Measurements from ENCODE around the gene ABL1. TPM values are rescaled to one million over a fixed set of nuclear protein-coding genes. Genes with fewer than 3 reads are reported as not detected.

ABL1 gene
- polyA plus RNA-seq, 1 donor, result 72.6 TPM

DNA sequence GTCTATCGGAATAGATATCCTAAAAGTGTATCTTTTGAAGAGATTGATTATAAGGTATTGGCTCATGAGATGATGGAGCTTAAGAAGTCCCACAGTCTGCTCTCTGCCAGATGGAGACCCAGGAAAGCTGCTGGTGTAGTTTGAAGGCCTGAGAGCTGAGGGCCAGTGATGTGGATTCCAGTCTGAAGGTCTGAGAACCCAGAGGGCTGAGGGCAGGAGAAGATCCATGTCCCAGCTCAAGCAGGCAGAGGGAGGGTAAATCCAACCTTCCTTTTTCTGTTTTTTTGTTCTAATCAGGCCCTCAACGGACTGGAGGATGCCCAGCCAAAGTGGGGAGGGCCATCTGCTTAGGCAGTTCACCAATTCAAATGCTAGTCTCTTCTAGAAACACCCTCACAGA is 11.0 kb upstream of the ABL1 start:
- no peak for DNase-seq

GRCh38 chr9:130824643-130825350 is 10.3 kb upstream of the ABL1 start:
- peak; percentile 92 for DNase-seq

DNA sequence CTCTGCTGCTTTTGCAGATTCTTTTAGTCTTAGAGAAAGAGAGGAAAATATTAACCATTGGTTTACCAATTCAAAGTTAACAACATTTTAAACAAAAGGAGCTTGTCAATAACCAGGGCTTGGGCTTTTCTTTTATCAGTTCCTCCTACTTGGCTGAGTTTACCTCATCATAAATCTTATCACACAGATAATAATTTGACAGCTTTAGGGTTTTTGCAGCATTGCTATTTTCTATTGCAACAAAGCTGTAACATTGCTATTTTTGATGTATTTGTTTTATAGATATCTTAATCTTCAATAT is 9.8 kb upstream of the ABL1 start:
- no peak for DNase-seq

- no peak for DNase-seq
Measured at GRCh38 chr9:130825809-130826208, 9.2 kb upstream of the ABL1 start.

DNA sequence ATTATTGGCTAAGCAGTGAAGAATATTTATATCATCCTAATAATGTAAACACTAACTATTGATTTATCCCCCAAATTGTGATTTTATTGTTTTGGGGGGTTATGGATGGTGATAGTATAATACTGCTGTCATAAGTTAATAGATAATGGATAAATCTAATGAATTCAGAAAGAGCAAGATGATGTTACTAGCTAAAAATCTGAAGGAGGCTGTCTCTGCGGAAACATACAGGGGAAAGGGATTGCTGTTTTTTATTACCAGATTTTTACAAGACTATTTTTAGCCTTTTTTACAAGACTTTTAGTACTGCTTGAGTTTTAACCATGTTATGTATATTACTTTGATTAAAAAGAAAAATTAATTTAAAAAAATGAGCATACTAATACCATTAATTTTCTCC is 5.3 kb upstream of the ABL1 start:
- no peak for DNase-seq

- no peak for DNase-seq
Measured at GRCh38 chr9:130830231-130830760, 4.8 kb upstream of the ABL1 start.

GRCh38 chr9:130831077-130831476 is 4.0 kb upstream of the ABL1 start:
- DNase-seq, result no peak

DNA sequence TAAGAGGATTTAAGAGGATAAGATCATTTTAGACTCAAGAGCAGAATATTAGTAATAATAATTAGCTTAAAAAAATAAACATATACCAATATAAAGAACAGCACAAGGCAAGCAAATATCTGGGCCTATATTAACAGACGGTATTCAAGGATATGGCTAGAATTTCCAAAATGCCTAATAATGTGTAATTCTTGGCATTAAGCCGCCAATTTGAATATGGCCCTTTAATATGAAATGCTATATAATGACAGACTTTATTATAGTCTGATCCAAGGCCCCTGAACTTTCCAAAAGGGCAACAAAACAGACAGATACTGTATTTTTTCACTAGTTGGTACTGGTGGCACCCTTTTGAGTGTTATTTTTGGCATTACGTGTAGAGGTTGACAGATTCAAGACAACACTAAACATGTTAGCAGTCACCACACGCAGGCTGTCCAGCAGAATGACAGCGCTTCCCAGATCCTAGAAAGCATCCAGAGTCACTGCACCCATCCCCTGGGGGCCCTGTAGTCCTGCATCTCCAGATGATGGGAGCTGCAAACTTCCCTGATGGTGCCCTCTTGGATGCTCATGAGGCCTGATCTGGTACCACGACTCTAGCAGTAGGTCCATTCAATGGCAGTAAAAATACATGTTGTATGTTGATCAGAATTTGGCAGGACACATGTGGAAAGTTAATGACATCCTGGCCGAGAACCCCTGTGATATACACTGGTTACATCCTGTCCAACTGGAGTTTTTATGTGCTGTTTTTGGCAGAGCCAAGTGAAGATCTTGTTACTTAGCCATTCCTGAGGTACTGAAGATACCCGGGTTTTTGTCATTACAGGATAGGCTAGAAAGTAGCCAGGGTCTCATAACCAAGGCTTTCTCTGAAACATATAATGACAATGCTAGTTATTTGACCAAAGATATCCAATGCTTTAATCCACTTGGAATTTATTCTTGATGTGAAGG is 1.7 kb upstream of the ABL1 start:
- DNase-seq, result no peak

GRCh38 chr9:130835441-130836298 is 616 bp downstream of the ABL1 start:
- DNase-seq, result no peak

DNA sequence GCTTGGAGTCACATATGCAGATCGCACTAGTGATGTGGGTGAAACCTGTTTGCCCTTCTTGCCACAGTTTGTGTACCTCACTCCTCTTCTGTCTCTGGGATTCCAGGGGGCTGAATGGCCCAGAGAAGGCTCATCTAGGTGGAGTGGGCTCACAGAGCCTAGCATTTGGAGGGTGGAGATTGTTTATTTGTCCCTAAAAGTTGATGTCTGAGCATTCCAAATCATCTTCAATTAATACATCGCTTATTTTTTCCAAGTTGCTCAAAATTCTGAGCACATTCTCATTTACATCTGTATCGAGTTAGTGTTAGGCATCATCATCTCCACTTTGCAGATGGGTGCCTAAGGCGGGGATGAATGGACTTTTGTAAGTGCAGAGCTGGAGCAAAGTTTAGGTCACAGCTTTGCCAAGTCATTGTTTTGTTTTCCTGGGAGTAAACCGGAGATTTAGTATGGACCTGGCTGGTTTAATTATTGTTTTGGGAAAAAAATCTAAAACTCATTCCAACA is 2.0 kb downstream of the ABL1 start:
- DNase-seq, result no peak

DNA sequence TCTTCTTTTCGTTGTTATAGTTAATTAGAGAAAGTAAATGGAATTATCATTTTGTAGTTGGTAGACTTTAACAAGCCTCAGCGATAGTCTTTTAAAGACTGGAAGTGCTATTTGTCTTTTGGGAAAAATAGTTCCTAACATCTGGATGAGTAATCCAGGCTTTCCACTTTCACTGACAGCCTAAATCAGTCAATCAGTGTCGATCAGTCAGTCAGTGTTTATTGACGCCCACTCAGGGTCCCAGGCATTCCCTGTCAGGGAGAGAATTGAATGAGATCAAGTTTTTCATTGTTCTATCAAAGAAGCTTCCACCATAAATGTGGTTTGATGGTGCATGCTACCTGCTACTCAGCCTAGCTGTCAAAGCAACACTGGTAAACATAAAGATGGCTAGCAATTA is 2.6 kb downstream of the ABL1 start:
- no peak for DNase-seq

DNA sequence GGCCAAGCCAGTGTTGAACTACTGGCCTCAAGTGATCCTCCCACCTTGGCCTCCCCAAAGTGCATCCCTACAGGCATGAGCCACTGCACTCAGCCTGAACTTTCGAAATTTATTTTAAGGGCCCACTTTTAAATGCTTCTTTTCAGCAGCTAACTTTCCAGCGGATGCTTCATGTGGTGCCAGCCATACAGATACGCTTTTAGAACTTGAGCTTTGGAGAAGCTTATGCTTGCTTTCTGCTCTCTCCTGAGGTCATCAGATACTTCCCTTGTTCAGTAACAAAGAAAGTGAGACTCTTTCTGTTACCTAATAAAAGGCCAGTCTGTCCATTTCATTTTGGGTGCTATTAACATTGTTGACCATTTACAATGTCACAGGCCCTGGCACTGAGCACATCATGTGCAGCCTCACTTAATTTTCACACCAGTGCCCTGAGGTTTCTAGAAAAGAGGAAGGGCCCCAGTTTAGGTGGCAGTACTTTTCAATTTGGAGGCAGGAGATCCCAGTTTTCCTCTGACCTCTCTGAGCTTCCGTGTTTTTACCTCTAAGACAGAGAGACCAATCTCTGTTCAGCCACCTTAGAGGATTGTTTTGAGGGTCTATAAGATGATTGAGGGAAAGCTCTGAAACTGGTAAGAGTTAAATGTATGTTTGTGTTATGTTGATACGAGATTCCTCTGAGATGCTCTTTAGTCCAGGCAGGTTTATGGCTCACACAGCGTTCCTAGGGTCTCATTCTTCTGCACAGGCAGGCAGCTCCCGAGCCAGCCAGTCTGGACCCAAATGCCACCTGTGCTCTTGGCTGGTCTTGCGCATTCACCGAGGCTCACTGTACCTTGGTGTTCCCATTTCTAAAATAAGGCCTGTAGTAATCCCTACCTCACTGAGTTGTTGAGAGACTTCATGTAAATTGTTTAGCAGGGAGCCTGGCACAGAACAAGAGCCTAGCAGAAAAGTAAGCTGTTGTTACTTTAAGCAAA is 4.4 kb downstream of the ABL1 start:
- no peak for DNase-seq

DNA sequence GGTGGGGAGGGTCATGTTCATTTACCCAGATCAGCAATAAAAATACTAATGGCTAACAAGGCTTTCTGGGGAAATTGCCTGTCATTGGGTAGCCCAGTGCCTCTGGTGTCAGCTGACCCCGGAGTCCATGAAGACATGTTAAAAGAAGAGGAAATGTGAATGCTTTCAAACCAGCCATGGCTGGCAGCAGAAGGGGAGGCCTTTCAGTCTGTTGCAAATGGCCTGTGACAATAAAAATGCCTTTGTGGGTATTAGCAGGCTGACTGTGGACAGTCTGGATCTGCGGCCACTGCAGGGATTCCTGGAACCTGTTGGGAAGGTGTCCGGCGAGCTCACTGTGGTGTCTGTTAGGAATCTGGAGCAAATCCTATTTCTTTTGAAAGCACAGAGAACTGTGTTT is 7.5 kb downstream of the ABL1 start:
- DNase-seq, result no peak

DNA sequence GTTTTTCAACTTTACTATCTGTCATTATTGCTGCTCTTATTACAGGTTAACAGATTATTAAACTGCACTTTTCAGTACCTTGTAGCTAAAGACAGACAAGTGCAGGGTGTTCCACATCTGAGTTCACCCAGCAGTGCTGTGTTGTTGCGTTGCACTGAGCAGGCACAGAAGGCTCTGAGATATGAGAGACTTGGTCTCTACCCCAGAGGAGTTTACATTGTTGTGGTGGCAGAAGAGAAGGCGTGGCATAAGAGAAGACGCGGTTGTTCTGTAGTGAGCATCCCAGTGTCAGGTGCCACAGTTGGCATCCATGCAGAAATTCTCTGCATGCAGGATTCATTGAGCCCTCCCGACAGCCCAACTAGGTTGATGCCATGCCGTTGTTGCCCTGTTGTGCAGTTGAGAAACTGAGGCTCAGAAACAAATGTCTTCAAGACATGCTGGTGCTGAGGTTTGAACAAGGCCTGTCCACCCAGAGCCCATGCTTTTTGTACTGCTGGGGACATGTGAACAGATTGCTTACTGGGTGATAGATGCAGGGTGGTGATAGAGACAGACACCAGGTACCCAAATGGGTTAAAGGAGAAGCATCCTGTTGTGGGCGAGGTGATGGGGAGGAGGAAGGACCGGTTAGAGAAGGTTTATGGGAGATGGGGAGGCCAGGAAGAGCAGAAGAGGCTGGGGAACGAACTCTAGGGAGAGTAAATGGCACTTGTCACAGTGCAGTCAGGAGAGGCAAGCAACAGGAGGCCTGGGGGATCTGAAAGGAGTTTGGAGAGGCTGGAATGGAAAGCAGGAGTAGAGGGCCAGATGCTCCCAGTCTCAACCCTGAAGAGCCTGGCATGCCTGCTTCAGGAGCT is 8.2 kb downstream of the ABL1 start:
- DNase-seq, result no peak

- DNase-seq, result no peak
Measured at GRCh38 chr9:130844044-130844451, 9.0 kb downstream of the ABL1 start.

GRCh38 chr9:130845254-130845653 is 10.2 kb downstream of the ABL1 start:
- DNase-seq, result no peak

GRCh38 chr9:130845901-130846481 is 10.9 kb downstream of the ABL1 start:
- DNase-seq, result no peak

DNA sequence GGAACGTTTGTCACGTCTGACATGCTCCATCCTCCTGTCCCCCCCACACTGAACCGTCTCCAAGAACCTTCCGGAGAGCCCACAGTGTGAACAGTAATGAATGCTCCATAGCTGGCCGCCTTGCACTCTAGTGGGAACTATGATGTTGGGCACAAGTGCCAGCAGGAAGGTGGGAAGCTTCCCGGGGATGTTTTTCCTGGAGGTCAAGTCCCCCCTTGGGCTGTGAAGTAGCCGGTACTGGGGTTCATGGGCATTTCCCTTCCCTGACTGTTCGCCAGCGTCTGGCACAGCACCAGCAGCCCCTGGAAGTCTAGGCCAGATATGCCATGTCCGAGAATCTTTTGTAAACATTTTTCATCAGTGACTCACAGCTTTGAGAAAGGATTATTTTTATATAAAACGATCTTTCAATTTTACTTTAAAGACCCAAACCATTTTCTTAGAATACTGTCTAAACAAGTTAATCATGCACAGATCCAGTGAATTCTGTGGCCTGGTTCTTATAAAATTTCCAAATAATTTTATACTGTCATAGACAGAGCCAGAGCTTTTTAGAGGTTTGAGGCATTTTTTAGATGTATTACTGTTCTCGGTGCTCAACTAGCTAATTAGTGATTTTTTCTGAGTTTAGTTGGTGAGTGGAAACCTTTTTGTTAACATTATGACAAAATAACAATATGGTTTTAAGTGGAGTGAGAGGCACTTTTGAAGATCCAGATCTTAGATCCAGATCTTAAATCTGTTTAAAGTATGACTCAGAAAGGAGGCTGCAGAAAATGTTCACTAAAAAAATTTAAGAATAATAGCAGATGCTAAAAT is 11.6 kb downstream of the ABL1 start:
- no peak for DNase-seq
